ENCODE results near the gene DDX50.

Gene DDX50

DNA sequence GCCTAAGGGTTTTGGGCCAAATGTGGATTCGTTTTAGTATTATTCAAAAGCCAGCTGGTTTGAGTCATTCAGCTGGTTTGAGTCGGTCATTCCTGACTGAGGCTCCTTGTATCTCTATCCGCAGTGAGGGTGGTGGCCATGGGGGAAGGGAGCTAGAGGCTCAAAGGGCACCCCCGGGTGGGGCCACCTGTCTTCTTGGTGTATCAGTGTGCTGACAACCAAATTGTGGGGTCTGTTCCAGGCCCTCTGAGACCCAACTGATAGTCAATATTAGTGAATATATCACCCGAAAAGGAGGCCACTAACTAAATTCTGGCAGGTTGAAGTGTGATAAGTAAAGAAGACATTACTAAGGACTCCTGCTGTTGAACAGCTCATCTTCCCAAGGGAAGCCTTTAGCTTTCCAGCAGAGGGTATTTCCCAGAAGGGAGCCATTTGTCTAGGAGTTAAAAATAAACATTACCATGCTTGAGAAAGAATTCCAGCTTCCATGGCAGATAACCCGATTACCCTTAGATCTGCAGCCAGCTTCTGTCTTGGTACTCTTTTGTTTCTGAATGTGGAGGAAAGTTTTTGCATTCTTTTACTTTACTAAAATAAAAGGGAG is 29.9 kb upstream of the DDX50 start:
- Histone ChIP-seq H3K4me3 (ENCODE audit: insufficient read depth, low read depth, low read length, poor library complexity, severe bottlenecking) (no peak overlapping the region), H3K27me3 (replicated peaks; ENCODE audit: control insufficient read depth, insufficient read depth, low read length, poor library complexity, severe bottlenecking) (no peaks in the 10 kb centered on the region), H3K4me1 (ENCODE audit: control insufficient read depth, insufficient read depth, low read length, poor library complexity, severe bottlenecking) (no peaks in the 10 kb centered on the region), H3K27ac (ENCODE audit: insufficient read depth, low read length, poor library complexity, severe bottlenecking) (no peak overlapping the region), H3K9me3 (ENCODE audit: control insufficient read depth, low read length) (no peaks in the 10 kb centered on the region), H3K36me3 (ENCODE audit: control insufficient read depth, insufficient read depth, low read length) (no peaks in the 10 kb centered on the region)
- no peak for DNase-seq

DNA sequence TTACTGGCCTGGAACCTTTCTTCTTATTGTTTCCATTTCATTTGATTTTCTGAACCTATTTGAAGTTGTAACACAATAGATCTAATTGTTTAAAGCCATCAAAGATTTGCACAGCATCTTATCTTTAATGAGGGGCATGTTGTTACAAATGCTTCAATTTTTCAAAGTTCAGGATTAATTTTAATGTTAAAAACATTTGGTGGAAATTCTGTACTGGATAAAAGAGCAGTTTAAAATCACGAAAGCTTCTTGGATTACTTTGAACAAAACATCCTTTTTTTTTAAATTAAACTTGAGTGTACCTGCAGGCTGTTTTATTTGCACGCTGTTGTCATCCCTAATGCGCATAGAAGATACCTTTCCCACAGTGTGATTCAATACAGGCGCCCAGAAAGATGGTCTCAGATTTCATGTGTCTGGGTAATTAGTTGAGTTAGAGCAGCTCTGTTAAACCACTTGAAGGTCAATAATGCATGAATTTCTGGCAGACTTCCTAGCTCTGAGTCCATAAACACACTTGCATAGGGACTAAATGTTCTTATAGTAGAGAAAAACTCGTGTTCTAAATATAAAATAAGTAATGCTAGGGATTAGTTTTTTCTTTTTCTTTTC is 29.3 kb upstream of the DDX50 start:
- no peak overlapping the region for H3K27ac ChIP-seq (ENCODE audit: insufficient read depth, low read length, poor library complexity, severe bottlenecking)

DNA sequence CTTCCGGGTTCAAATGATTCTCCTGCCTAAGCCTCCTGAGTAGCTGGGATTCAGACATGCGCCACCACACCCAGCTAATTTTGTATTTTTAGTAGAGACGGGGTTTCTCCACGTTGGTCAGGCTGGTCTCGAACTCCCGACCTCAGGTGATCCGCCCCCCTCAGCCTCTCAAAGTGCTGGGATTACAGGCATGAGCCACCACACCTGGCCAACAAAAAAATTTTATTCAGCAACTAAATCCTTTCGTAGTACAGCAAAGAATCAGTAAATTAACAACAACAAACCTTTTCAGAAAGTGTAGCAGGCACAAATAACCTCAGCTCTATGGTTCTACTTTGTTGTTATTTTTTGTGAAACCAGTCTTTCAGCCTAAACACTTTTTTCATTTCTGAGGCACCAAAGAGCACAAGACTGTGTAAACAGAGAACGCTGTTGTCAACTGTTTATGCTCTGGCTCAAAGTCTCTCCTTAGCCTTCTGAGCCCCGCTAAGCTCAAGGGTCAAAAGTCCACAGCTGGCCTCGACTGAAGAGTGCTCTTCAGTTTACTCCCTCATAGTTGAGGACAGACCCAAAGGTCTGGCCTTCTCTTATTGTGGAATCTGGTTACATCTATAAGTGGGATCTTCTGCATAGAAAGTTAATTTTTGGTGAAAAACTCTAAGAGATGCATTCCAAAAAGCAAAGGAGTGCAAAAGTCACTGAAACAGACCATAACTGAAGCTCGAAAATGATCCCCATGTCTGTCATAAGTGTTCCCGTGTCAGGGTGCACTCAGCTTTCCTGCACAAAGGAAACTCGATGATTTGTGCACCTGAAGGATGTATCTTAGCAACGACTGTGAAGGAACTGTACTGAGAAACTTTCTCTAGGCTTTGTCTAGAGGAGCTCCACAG is 24.6 kb upstream of the DDX50 start:
- Histone ChIP-seq H3K27me3 (replicated peaks; ENCODE audit: control insufficient read depth, insufficient read depth, low read length, poor library complexity, severe bottlenecking) (no peaks in the 10 kb centered on the region), H3K27ac (ENCODE audit: insufficient read depth, low read length, poor library complexity, severe bottlenecking) (no peak overlapping the region), H3K36me3 (ENCODE audit: control insufficient read depth, insufficient read depth, low read length) (no peaks in the 10 kb centered on the region), H3K9me3 (ENCODE audit: control insufficient read depth, low read length) (no peaks in the 10 kb centered on the region), H3K4me1 (ENCODE audit: control insufficient read depth, insufficient read depth, low read length, poor library complexity, severe bottlenecking) (no peaks in the 10 kb centered on the region), H3K4me3 (ENCODE audit: insufficient read depth, low read depth, low read length, poor library complexity, severe bottlenecking) (no peak overlapping the region)
- no peak for DNase-seq

More for the DNA sequence above, 29.3 kb upstream of the DDX50 start:
- H3K9me3 ChIP-seq (ENCODE audit: control insufficient read depth, low read length) = no peaks in the 10 kb centered on the region
- no peak overlapping the region for H3K4me3 ChIP-seq (ENCODE audit: insufficient read depth, low read depth, low read length, poor library complexity, severe bottlenecking)
- H3K4me1 ChIP-seq (ENCODE audit: control insufficient read depth, insufficient read depth, low read length, poor library complexity, severe bottlenecking) = no peaks in the 10 kb centered on the region
- no peaks in the 10 kb centered on the region for H3K27me3 ChIP-seq (replicated peaks; ENCODE audit: control insufficient read depth, insufficient read depth, low read length, poor library complexity, severe bottlenecking)
- DNase-seq = no peak
- no peaks in the 10 kb centered on the region for H3K36me3 ChIP-seq (ENCODE audit: control insufficient read depth, insufficient read depth, low read length)

- Histone ChIP-seq H3K4me3 (ENCODE audit: insufficient read depth, low read depth, low read length, poor library complexity, severe bottlenecking) (no peak overlapping the region), H3K4me1 (ENCODE audit: control insufficient read depth, insufficient read depth, low read length, poor library complexity, severe bottlenecking) (no peaks in the 10 kb centered on the region), H3K9me3 (ENCODE audit: control insufficient read depth, low read length) (no peaks in the 10 kb centered on the region), H3K36me3 (ENCODE audit: control insufficient read depth, insufficient read depth, low read length) (no peaks in the 10 kb centered on the region), H3K27ac (ENCODE audit: insufficient read depth, low read length, poor library complexity, severe bottlenecking) (no peak overlapping the region), H3K27me3 (replicated peaks; ENCODE audit: control insufficient read depth, insufficient read depth, low read length, poor library complexity, severe bottlenecking) (no peaks in the 10 kb centered on the region)
- DNase-seq = no peak
These were observed 23.5 kb upstream of the DDX50 start for GRCh38 chr10:68877482-68878110.

DNA sequence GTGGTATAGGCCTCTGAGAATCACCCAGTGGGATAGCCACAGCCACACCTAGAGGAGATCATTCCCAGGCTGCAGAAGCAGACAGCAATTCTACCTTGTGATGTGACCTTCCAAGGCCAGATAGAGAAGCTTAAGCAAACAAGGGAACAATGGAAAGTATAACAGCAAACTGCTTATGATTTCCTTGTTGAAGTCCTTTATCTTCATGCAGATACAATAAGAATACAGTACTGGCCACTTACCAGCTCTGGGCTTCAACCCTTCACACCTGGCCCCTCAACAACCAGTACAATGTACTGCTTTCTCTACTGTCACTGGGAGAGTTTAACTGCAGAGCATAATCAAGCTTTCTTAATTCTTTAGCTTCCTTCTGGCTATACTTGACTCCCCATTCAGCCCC is 22.6 kb upstream of the DDX50 start:
- Histone ChIP-seq H3K4me1 (ENCODE audit: control insufficient read depth, insufficient read depth, low read length, poor library complexity, severe bottlenecking) (no peaks in the 10 kb centered on the region), H3K36me3 (ENCODE audit: control insufficient read depth, insufficient read depth, low read length) (no peaks in the 10 kb centered on the region), H3K27me3 (replicated peaks; ENCODE audit: control insufficient read depth, insufficient read depth, low read length, poor library complexity, severe bottlenecking) (no peaks in the 10 kb centered on the region), H3K9me3 (ENCODE audit: control insufficient read depth, low read length) (no peaks in the 10 kb centered on the region), H3K4me3 (ENCODE audit: insufficient read depth, low read depth, low read length, poor library complexity, severe bottlenecking) (no peak overlapping the region), H3K27ac (ENCODE audit: insufficient read depth, low read length, poor library complexity, severe bottlenecking) (no peak overlapping the region)
- no peak for DNase-seq

DNA sequence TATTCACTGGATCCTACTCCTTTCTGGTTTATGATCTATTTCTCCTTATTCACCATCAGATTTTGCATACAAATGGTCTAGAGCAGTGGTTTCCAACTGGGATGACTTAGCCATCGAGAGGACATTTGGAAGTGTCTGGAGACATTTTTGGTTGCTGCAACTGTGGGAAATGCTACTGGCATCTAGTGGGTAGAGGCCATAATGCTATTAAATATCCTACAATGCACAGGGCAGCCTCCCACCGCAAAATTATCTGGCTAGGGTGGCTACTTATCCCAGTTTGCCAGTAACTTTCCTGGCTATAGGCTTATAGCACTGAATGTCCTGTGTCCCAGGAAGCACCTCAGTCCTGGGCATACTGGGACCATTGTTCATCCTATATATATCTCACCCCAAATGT is 21.5 kb upstream of the DDX50 start:
- Histone ChIP-seq H3K9me3 (ENCODE audit: control insufficient read depth, low read length) (no peaks in the 10 kb centered on the region), H3K27me3 (replicated peaks; ENCODE audit: control insufficient read depth, insufficient read depth, low read length, poor library complexity, severe bottlenecking) (no peaks in the 10 kb centered on the region), H3K4me1 (ENCODE audit: control insufficient read depth, insufficient read depth, low read length, poor library complexity, severe bottlenecking) (no peaks in the 10 kb centered on the region), H3K27ac (ENCODE audit: insufficient read depth, low read length, poor library complexity, severe bottlenecking) (no peak overlapping the region), H3K4me3 (ENCODE audit: insufficient read depth, low read depth, low read length, poor library complexity, severe bottlenecking) (no peak overlapping the region), H3K36me3 (ENCODE audit: control insufficient read depth, insufficient read depth, low read length) (no peaks in the 10 kb centered on the region)
- no peak for DNase-seq

GRCh38 chr10:68880181-68880580 is 20.9 kb upstream of the DDX50 start:
- no peak overlapping the region for H3K27ac ChIP-seq (ENCODE audit: insufficient read depth, low read length, poor library complexity, severe bottlenecking)
- DNase-seq = no peak
- H3K36me3 ChIP-seq (ENCODE audit: control insufficient read depth, insufficient read depth, low read length) = no peaks in the 10 kb centered on the region
- H3K4me3 ChIP-seq (ENCODE audit: insufficient read depth, low read depth, low read length, poor library complexity, severe bottlenecking) = no peak overlapping the region
- no peaks in the 10 kb centered on the region for H3K4me1 ChIP-seq (ENCODE audit: control insufficient read depth, insufficient read depth, low read length, poor library complexity, severe bottlenecking)
- H3K27me3 ChIP-seq (replicated peaks; ENCODE audit: control insufficient read depth, insufficient read depth, low read length, poor library complexity, severe bottlenecking) = no peaks in the 10 kb centered on the region
- H3K9me3 ChIP-seq (ENCODE audit: control insufficient read depth, low read length) = no peaks in the 10 kb centered on the region

DNA sequence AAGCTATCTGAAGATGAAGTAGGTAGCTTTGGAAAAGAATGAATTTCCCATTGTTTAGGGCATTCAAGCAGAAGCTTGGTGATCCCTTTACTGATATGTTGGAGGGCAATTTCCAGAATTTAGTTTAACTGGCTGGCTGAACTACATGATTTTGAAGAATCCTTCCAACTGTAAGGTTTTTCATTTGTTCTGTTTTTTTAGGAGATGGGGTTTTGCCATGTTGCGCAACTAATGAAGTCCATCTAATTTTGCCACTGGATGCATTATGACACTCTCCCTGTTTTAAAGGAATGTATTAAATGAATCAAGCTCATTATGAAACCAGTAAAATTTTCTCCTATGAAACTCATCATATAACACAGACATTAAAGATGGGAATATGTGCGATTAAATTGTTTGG is 6.1 kb upstream of the DDX50 start:
- Histone ChIP-seq H3K9me3 (ENCODE audit: control insufficient read depth, low read length) (no peaks in the 10 kb centered on the region), H3K4me3 (ENCODE audit: insufficient read depth, low read depth, low read length, poor library complexity, severe bottlenecking) (no peak overlapping the region), H3K4me1 (ENCODE audit: control insufficient read depth, insufficient read depth, low read length, poor library complexity, severe bottlenecking) (no peaks in the 10 kb centered on the region), H3K27ac (ENCODE audit: insufficient read depth, low read length, poor library complexity, severe bottlenecking) (no peak overlapping the region), H3K36me3 (ENCODE audit: control insufficient read depth, insufficient read depth, low read length) (no peaks in the 10 kb centered on the region), H3K27me3 (replicated peaks; ENCODE audit: control insufficient read depth, insufficient read depth, low read length, poor library complexity, severe bottlenecking) (no peaks in the 10 kb centered on the region)
- DNase-seq = no peak

GRCh38 chr10:68897336-68897741 is 3.8 kb upstream of the DDX50 start:
- Histone ChIP-seq H3K27me3 (replicated peaks; ENCODE audit: control insufficient read depth, insufficient read depth, low read length, poor library complexity, severe bottlenecking) (no peaks in the 10 kb centered on the region), H3K4me3 (ENCODE audit: insufficient read depth, low read depth, low read length, poor library complexity, severe bottlenecking) (no peak overlapping the region), H3K9me3 (ENCODE audit: control insufficient read depth, low read length) (no peaks in the 10 kb centered on the region), H3K36me3 (ENCODE audit: control insufficient read depth, insufficient read depth, low read length) (no peaks in the 10 kb centered on the region), H3K4me1 (ENCODE audit: control insufficient read depth, insufficient read depth, low read length, poor library complexity, severe bottlenecking) (peaks cover 12% of the 10 kb centered on the region), H3K27ac (ENCODE audit: insufficient read depth, low read length, poor library complexity, severe bottlenecking) (no peak overlapping the region)
- DNase-seq = no peak
